PC-9 (cell line): ENCODE results near the gene GPR176.

Experiments used
- EZH2 ChIP-seq: fragments of 200-600 bp; sonication (generic); IDR thresholded peaks from 2 replicates; pipeline ENCODE4 v1.8.0; 2017; ENCODE audit warnings: antibody characterized with exemption, low read depth
- TF ChIP-seq, protein P1 (sequence below): fragments of 200-600 bp; sonication (generic); conservative IDR thresholded peaks from 2 replicates; pipeline ENCODE4 v1.6.1; 2017; ENCODE audit warnings: mixed run types, antibody characterized with exemption, mild to moderate bottlenecking, moderate library complexity

DNA sequence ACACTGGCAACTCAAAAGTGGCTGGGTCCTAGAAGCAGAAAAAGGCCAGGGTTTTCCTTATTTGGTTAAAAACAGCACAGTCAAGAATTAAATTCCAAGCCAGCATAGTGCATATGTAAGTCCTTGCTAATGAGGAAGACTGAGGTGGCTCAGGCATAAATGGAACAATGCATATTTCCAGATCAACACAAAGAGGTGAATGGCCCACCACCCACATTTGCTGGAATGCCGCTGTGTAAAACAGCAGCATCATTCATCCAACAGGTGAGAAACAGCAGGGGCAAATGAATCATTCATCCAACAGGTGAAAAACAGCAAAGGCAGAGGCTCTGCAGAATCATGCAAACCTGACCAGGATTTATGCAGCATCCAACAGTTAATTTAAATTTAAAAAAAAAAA, 32.9 kb downstream of the GPR176 start:
- TF ChIP-seq, protein P1, sequence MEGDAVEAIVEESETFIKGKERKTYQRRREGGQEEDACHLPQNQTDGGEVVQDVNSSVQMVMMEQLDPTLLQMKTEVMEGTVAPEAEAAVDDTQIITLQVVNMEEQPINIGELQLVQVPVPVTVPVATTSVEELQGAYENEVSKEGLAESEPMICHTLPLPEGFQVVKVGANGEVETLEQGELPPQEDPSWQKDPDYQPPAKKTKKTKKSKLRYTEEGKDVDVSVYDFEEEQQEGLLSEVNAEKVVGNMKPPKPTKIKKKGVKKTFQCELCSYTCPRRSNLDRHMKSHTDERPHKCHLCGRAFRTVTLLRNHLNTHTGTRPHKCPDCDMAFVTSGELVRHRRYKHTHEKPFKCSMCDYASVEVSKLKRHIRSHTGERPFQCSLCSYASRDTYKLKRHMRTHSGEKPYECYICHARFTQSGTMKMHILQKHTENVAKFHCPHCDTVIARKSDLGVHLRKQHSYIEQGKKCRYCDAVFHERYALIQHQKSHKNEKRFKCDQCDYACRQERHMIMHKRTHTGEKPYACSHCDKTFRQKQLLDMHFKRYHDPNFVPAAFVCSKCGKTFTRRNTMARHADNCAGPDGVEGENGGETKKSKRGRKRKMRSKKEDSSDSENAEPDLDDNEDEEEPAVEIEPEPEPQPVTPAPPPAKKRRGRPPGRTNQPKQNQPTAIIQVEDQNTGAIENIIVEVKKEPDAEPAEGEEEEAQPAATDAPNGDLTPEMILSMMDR = no peak
- TF ChIP-seq EZH2 = no peak
